Measurements from ENCODE around the gene SLC22A23. TPM values are rescaled to one million over a fixed set of nuclear protein-coding genes. Genes with fewer than 3 reads are reported as not detected.

SLC22A23 gene
- total and polyA plus RNA-seq, 2 of the 4 experiments (the other 2 are of a cell fraction), result 0.72 to 1.6 TPM

DNA sequence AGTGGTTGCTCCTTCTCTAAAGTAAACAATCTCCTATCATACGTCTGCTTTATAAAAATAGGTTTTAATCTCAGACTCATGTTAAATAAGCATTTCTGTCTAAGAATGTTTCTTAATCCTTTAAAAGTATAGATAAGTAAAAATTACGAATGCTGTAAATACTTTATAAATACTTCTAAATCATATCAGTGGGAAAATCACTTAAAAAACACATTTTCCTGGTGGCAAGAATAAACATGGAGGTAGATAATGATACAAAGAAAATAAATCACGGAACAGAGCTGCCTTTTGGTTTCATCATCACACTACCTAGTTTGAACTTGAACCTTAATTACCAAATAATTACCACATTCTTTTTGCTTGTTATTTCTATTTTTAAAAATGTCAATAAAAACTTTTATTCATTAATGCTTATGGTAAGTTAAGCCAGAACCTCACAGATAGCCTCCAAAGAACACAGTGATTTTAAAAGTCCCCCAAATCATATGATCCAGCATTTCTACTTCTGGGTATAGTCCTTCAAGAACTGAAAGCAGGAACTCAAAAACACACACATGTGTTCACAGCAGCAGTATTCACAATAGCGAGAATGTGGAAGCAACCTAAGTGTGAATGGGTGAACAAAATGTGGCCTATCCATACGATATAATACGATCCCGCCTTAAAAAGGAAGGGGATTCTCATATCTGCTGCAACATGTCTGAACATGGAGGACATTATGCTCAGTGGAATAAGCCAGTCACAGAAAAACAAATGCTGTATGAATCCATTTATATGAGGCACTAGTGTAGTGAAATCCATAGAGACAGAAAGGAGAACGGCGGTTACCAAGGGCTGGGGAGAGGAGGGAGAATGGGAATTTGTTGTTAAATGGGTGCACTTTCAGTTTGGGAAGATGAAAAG, 72.4 kb downstream of the SLC22A23 start:
- in situ Hi-C loops (cut with MboI; ENCODE audit: low sequenced_read_pairs), result no loop called here
- H3K27ac ChIP-seq (ENCODE audit: insufficient read depth, low read length), result no peak overlapping the region
- CTCF ChIA-PET, result no interaction called here
- TF ChIP-seq SMC3 (IDR thresholded peaks at IDR 0.05; ENCODE audit: low read depth, low read length) (no peak), ELK1 (IDR thresholded peaks at IDR 0.05; ENCODE audit: borderline replicate concordance, low read depth, low read length) (no peak), MXI1 (IDR thresholded peaks at IDR 0.05; ENCODE audit: borderline replicate concordance, low read depth, low read length) (no peak), MAFK (IDR thresholded peaks at IDR 0.05; ENCODE audit: low read depth, low read length) (no peak), RFX5 (IDR thresholded peaks at IDR 0.05; ENCODE audit: low read depth, low read length) (no peak), BHLHE40 (IDR thresholded peaks at IDR 0.05; ENCODE audit: low read depth, low read length) (no peak), CHD1 (IDR thresholded peaks at IDR 0.05; ENCODE audit: low read depth, low read length) (no peak), NFE2L2 (IDR thresholded peaks at IDR 0.05; ENCODE audit: low read depth, low read length) (no peak), MAZ (IDR thresholded peaks at IDR 0.05; ENCODE audit: borderline replicate concordance, low read depth, low read length) (no peak), RAD21 (IDR thresholded peaks at IDR 0.05; ENCODE audit: low read length) (no peak), CEBPB (IDR thresholded peaks at IDR 0.05; ENCODE audit: low read depth, low read length) (no peak), POLR2A (IDR thresholded peaks at IDR 0.05; ENCODE audit: low read depth, low read length) (no peak), FOS (IDR thresholded peaks at IDR 0.05; ENCODE audit: low read depth, low read length) (no peak)
- TF ChIP-seq, protein P1, sequence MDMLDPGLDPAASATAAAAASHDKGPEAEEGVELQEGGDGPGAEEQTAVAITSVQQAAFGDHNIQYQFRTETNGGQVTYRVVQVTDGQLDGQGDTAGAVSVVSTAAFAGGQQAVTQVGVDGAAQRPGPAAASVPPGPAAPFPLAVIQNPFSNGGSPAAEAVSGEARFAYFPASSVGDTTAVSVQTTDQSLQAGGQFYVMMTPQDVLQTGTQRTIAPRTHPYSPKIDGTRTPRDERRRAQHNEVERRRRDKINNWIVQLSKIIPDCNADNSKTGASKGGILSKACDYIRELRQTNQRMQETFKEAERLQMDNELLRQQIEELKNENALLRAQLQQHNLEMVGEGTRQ (IDR thresholded peaks at IDR 0.05; ENCODE audit: low read depth, low read length), result no peak
- TF ChIP-seq, protein P2, sequence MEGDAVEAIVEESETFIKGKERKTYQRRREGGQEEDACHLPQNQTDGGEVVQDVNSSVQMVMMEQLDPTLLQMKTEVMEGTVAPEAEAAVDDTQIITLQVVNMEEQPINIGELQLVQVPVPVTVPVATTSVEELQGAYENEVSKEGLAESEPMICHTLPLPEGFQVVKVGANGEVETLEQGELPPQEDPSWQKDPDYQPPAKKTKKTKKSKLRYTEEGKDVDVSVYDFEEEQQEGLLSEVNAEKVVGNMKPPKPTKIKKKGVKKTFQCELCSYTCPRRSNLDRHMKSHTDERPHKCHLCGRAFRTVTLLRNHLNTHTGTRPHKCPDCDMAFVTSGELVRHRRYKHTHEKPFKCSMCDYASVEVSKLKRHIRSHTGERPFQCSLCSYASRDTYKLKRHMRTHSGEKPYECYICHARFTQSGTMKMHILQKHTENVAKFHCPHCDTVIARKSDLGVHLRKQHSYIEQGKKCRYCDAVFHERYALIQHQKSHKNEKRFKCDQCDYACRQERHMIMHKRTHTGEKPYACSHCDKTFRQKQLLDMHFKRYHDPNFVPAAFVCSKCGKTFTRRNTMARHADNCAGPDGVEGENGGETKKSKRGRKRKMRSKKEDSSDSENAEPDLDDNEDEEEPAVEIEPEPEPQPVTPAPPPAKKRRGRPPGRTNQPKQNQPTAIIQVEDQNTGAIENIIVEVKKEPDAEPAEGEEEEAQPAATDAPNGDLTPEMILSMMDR (conservative IDR thresholded peaks at IDR 0.05; ENCODE audit: low read depth, low read length), result no peak

More for the DNA sequence above, 72.4 kb downstream of the SLC22A23 start:
- no peak overlapping the region for H2BK15ac ChIP-seq (ENCODE audit: low read depth, low read length)
- H3K4me1 ChIP-seq (ENCODE audit: control insufficient read depth, insufficient read depth, low read length), result 0 out of 2 replicates have a peak, but pooled peaks cover 2% of the 10 kb centered on the region
- POLR2A ChIA-PET (ENCODE audit: unreplicated experiment), result no interaction called here
- H3K14ac ChIP-seq (replicated peaks; ENCODE audit: low read depth, low read length), result no peak overlapping the region
- H2AK5ac ChIP-seq (ENCODE audit: low read depth, low read length), result no peak overlapping the region
- H3K79me1 ChIP-seq (ENCODE audit: low read depth in 1 of 2, low read length in 2 of 2), result no peaks in the 10 kb centered on the region
- no peak overlapping the region for H2BK20ac ChIP-seq (ENCODE audit: low read depth, low read length)
- H2BK5ac ChIP-seq (ENCODE audit: low read depth, low read length, poor library complexity, severe bottlenecking), result no peak overlapping the region
- no peak overlapping the region for H4K8ac ChIP-seq (ENCODE audit: low read depth in 2 of 2, low read length in 2 of 2)
- no peak overlapping the region for H3K4me2 ChIP-seq (ENCODE audit: low read depth, low read length)
- H2AK9ac ChIP-seq (replicated peaks; ENCODE audit: low read depth, low read length, poor library complexity), result no peak overlapping the region
- 0 out of 2 replicates have a peak, but pooled peaks cover 2% of the 10 kb centered on the region for H3K9me3 ChIP-seq (ENCODE audit: control insufficient read depth, insufficient read depth, low read length)
- no peaks in the 10 kb centered on the region for H4K20me1 ChIP-seq (ENCODE audit: insufficient read depth, low read length)
- no peaks in the 10 kb centered on the region for H3K36me3 ChIP-seq (ENCODE audit: control insufficient read depth, insufficient read depth, low read length)
- H3K4ac ChIP-seq (ENCODE audit: low read depth, low read length), result no peak overlapping the region
- H3K23ac ChIP-seq (ENCODE audit: low read depth, low read length), result no peak overlapping the region
- ATAC-seq (ENCODE audit: low read depth) (no peak), DNase-seq (no peak)
- no peak overlapping the region for H4K5ac ChIP-seq (ENCODE audit: low read depth, low read length)
- H3K18ac ChIP-seq (ENCODE audit: low read depth, low read length), result no peak overlapping the region
- intact Hi-C loops (cut with micrococcal nuclease) (no loop called here), dilution Hi-C loops (cut with HindIII; ENCODE audit: low sequenced_read_pairs, unreplicated experiment) (no loop called here)
- H3K4me3 ChIP-seq (ENCODE audit: insufficient read depth, low read depth, low read length), result no peak overlapping the region
- WGBS, 2 experiments (ENCODE audit: extremely low coverage in 2 of 2, insufficient read length in 1 of 2), result 96% methylated on average over 5 of the region's 9 CpGs; no CpG with 5 or more reads in 1 of the 2 experiments
- H2AFZ ChIP-seq (replicated peaks; ENCODE audit: low read length, poor library complexity), result no peak overlapping the region
- H3K56ac ChIP-seq (ENCODE audit: extremely low read depth, insufficient read depth, low read length), result no peak overlapping the region
- no peak overlapping the region for H4K91ac ChIP-seq (ENCODE audit: insufficient read depth, low read depth, low read length)
- H3K27me3 ChIP-seq (ENCODE audit: control insufficient read depth, insufficient read depth, low read length), result peaks cover 34% of the 10 kb centered on the region
- 0 out of 2 replicates have a peak, but pooled peaks cover 2% of the 10 kb centered on the region for H3K9me1 ChIP-seq (ENCODE audit: insufficient read depth, low read length)
- no TSS peak for BruUV-seq (replicated peaks)
- no peak overlapping the region for H2BK120ac ChIP-seq (ENCODE audit: low read depth, low read length)
- H3K9ac ChIP-seq (ENCODE audit: low read depth, low read length), result no peak overlapping the region
